Measurements from ENCODE around the gene SPACA6. TPM values are rescaled to one million over a fixed set of nuclear protein-coding genes. Genes with fewer than 3 reads are reported as not detected.
"Not testable (repeated sequence)": the region's sequence is repeated elsewhere in the genome, so short reads cannot be mapped to it uniquely, and the experiment has no call there.

The SPACA6 gene
- total RNA-seq, 1 donor from 2014 or later = 27.2 TPM

DNA sequence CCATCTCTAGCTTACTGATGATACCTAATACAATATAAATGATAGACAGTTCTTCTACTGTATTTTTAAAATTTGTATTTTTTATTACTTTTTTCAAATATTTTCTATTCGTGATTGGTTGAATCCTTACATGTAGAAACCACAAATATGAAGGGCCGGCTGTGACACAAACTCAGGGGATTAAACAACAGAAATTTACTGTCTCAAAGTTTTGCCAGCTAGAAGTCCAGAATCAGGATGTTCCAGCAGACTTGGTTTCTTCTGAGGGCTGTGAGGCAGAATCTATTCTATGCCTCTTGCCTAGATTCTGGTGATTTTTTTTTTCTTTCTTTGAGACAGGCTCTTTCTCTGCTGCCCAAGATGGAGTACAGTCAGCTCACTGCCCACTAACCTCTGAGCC, 44.8 kb downstream of the SPACA6 start:
- TF ChIP-seq, protein P1, sequence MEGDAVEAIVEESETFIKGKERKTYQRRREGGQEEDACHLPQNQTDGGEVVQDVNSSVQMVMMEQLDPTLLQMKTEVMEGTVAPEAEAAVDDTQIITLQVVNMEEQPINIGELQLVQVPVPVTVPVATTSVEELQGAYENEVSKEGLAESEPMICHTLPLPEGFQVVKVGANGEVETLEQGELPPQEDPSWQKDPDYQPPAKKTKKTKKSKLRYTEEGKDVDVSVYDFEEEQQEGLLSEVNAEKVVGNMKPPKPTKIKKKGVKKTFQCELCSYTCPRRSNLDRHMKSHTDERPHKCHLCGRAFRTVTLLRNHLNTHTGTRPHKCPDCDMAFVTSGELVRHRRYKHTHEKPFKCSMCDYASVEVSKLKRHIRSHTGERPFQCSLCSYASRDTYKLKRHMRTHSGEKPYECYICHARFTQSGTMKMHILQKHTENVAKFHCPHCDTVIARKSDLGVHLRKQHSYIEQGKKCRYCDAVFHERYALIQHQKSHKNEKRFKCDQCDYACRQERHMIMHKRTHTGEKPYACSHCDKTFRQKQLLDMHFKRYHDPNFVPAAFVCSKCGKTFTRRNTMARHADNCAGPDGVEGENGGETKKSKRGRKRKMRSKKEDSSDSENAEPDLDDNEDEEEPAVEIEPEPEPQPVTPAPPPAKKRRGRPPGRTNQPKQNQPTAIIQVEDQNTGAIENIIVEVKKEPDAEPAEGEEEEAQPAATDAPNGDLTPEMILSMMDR (IDR thresholded peaks at IDR 0.05; ENCODE audit: partially characterized antibody, unreplicated experiment) = no peak

DNA sequence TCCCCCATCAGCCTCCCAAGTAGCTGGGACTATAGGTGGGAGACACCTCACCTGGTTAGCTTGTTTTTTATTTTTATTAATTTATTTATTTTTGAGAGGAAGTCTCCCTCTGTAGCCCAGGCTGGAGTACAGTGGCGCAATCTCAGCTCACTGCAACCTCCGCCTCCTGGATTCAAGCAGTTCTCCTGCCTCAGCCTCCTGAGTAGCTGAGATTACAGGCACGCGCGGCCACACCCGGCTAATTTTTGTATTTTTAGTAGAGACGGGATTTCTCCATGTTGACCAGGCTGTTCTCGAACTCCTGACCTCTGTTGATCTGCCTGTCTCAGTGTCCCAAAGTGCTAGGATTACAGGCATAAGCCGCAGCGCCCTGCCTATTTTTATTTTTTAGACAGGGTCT, 45.4 kb downstream of the SPACA6 start:
- not testable (repeated sequence) for H3K27me3 Mint-ChIP-seq (ENCODE audit: unreplicated experiment); H3K36me3 Mint-ChIP-seq (ENCODE audit: unreplicated experiment); H3K9me3 Mint-ChIP-seq (ENCODE audit: unreplicated experiment); DNase-seq; H3K27ac Mint-ChIP-seq (ENCODE audit: unreplicated experiment); H3K4me3 Mint-ChIP-seq (ENCODE audit: unreplicated experiment); H3K4me1 Mint-ChIP-seq (ENCODE audit: low read depth, unreplicated experiment)

More for the DNA sequence above, 44.8 kb downstream of the SPACA6 start:
- no peak overlapping the region for H3K4me3 Mint-ChIP-seq (ENCODE audit: unreplicated experiment)
- H3K27me3 Mint-ChIP-seq (ENCODE audit: unreplicated experiment) = no peaks in the 10 kb centered on the region
- no peak for DNase-seq
- H3K9me3 Mint-ChIP-seq (ENCODE audit: unreplicated experiment) = no peaks in the 10 kb centered on the region
- H3K36me3 Mint-ChIP-seq (ENCODE audit: unreplicated experiment) = no peaks in the 10 kb centered on the region
- no peak overlapping the region for H3K27ac Mint-ChIP-seq (ENCODE audit: unreplicated experiment)
- no peaks in the 10 kb centered on the region for H3K4me1 Mint-ChIP-seq (ENCODE audit: low read depth, unreplicated experiment)

DNA sequence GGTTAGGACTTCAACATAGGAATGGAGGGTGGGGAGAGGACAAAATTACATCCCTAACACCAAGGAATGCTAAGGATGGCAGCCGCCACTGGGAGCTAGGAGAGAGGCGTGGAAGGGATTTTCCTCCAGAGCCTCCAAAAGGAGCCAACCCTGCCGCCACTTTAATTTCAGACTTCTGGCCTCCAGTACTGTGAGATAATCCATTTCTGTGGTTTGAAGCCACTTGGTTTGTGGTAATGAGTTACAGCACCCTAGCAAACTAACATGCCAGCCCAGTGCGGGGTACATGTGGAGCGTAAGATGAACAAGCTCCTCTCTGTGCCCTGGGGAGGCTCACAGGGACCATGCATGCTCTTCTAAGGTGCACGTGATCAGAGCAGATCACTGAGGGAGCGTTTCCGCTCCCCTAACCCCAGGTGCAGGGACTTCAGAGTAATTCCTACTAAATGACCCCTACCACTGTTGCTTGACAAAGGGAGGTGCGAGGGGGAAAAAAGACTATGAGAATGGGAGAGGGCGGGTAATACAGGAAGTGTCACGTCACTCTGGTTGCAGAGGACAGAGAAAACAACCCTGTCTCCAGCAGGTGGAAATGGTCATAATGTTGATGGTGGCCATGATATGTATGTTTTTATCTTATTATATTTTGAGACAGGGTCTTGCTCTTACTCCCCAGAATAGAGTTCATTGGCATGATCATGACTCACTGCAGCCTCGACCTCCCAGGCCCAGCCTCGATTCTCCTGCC, 46.5 kb downstream of the SPACA6 start:
- H3K4me3 Mint-ChIP-seq (ENCODE audit: unreplicated experiment) = no peak overlapping the region
- H3K36me3 Mint-ChIP-seq (ENCODE audit: unreplicated experiment) = no peaks in the 10 kb centered on the region
- DNase-seq = no peak
- no peaks in the 10 kb centered on the region for H3K9me3 Mint-ChIP-seq (ENCODE audit: unreplicated experiment)
- TF ChIP-seq, protein P1 (IDR thresholded peaks at IDR 0.05; ENCODE audit: partially characterized antibody, unreplicated experiment) = no peak
- H3K4me1 Mint-ChIP-seq (ENCODE audit: low read depth, unreplicated experiment) = no peaks in the 10 kb centered on the region
- peaks cover 2% of the 10 kb centered on the region for H3K27me3 Mint-ChIP-seq (ENCODE audit: unreplicated experiment)
- H3K27ac Mint-ChIP-seq (ENCODE audit: unreplicated experiment) = no peak overlapping the region

DNA sequence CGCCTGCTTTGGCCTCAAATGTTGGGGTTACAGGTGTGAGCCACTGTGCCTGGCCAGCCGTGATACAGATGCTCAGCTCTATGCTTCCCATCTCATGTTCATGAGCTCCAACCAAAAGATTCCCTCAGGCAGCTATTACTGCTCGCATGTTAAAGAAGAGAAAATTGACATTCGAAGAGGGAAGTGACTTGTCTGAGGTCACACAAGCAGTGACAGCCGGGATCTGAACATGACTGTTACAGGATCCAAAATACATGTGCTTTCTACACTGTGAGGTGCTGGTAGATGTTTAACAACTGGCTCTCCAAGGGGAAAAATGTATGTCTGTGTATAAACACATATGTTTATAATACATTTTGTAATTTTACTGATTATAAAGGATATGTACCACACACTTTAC, 47.2 kb downstream of the SPACA6 start:
- no peak for DNase-seq
- Mint-ChIP-seq H3K27ac (ENCODE audit: unreplicated experiment) (no peak overlapping the region), H3K4me1 (ENCODE audit: low read depth, unreplicated experiment) (no peaks in the 10 kb centered on the region), H3K4me3 (ENCODE audit: unreplicated experiment) (no peak overlapping the region), H3K9me3 (ENCODE audit: unreplicated experiment) (no peaks in the 10 kb centered on the region), H3K27me3 (ENCODE audit: unreplicated experiment) (peaks cover 3% of the 10 kb centered on the region), H3K36me3 (ENCODE audit: unreplicated experiment) (peaks cover 1% of the 10 kb centered on the region)
- TF ChIP-seq, protein P1 (IDR thresholded peaks at IDR 0.05; ENCODE audit: partially characterized antibody, unreplicated experiment) = no peak

DNA sequence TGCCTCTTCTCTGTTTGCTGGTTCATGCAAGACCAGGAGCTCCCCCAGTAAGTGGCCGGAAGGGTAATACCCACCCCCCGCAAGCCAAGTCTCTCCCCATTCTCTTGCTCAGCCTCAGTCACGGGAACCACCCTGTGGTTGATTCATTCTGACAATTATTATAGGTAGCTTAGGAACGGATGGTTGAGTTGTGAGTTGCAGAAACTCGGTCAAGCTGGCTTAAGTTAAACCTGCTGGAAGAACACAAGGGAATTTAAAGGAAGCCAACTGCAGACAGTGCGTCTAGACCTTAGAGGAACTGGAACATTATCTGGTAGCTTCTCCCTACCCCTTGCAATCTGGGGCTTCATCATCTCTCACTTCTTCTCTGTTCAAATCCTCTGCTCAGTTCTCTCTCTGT, 49.7 kb downstream of the SPACA6 start:
- no peak for DNase-seq
- Mint-ChIP-seq H3K9me3 (ENCODE audit: unreplicated experiment) (peaks cover 2% of the 10 kb centered on the region), H3K36me3 (ENCODE audit: unreplicated experiment) (peaks cover 3% of the 10 kb centered on the region), H3K27me3 (ENCODE audit: unreplicated experiment) (peaks cover 4% of the 10 kb centered on the region), H3K4me3 (ENCODE audit: unreplicated experiment) (no peak overlapping the region), H3K4me1 (ENCODE audit: low read depth, unreplicated experiment) (no peaks in the 10 kb centered on the region), H3K27ac (ENCODE audit: unreplicated experiment) (no peak overlapping the region)
- TF ChIP-seq, protein P1 (IDR thresholded peaks at IDR 0.05; ENCODE audit: partially characterized antibody, unreplicated experiment) = no peak

Measured in glutamatergic neuron (in vitro differentiated cells).